K562 (cell line): Measurements from ENCODE around the gene SCYL1. TPM values are rescaled to one million over a fixed set of nuclear protein-coding genes. Genes with fewer than 3 reads are reported as not detected.

Experiments used
- BRD4 ChIP-seq: fragments of 200-600 bp; sonication (generic); IDR thresholded peaks from 2 replicates; pipeline ENCODE4 v1.6.1; 2017; ENCODE audit warnings: inconsistent platforms
- CBX2 ChIP-seq: fragments of 200-600 bp; sonication (generic); IDR thresholded peaks from one replicate; pipeline ENCODE4 v1.6.1; 2012; ENCODE audit warnings: mild to moderate bottlenecking, low read length, inconsistent platforms; ENCODE audit not compliant: insufficient read depth, poor library complexity, severe bottlenecking
- DEAF1 ChIP-seq: fragments of 450-650 bp; formaldehyde crosslinking; IDR thresholded peaks from 2 replicates; pipeline ENCODE4 v1.4.0; 2020; ENCODE audit warnings: mild to moderate bottlenecking, moderate library complexity
- DIDO1 ChIP-seq: fragments of 450-650 bp; IDR thresholded peaks from 2 replicates; pipeline ENCODE4 v1.6.1; 2016; ENCODE audit warnings: low read depth, missing biosample characterization, missing genetic modification characterization
- FOXJ3 ChIP-seq: sonication (generic); formaldehyde crosslinking; IDR thresholded peaks from 2 replicates; pipeline ENCODE4 v1.4.0; 2020; ENCODE audit warnings: mild to moderate bottlenecking, missing genetic modification reagents
- FUS ChIP-seq: fragments of 200-400 bp; formaldehyde crosslinking; optimal IDR thresholded peaks from 2 replicates; pipeline ENCODE3; 2017; ENCODE audit warnings: low read depth, low read length
- GABPB1 ChIP-seq: sonication (generic); formaldehyde crosslinking; IDR thresholded peaks from 2 replicates; pipeline ENCODE4 v1.8.0; 2022; ENCODE audit warnings: mild to moderate bottlenecking, missing genetic modification reagents
- GATA2 ChIP-seq: sonication (generic); formaldehyde crosslinking; IDR thresholded peaks from 2 replicates; pipeline ENCODE4 v1.4.0; 2020; ENCODE audit warnings: mild to moderate bottlenecking, missing genetic modification reagents
- GTF2A2 ChIP-seq: IDR thresholded peaks from 2 replicates; pipeline ENCODE4 v1.6.1; 2016; ENCODE audit warnings: mild to moderate bottlenecking, missing genetic modification characterization, missing compliant biosample characterization
- HMGXB4 ChIP-seq: sonication (generic); formaldehyde crosslinking; IDR thresholded peaks from 2 replicates; pipeline ENCODE4 v1.8.1; 2023; ENCODE audit warnings: mild to moderate bottlenecking, missing genetic modification reagents
- KLF10 ChIP-seq: fragments of 250-450 bp; sonication (Bioruptor Pico); IDR thresholded peaks from 2 replicates; pipeline ENCODE4 v1.6.1; 2021; ENCODE audit warnings: matching md5 sums
- MITF ChIP-seq: IDR thresholded peaks from 2 replicates; pipeline ENCODE4 v1.6.1; 2014; ENCODE audit warnings: antibody characterized with exemption
- NR1H2 ChIP-seq: sonication (generic); formaldehyde crosslinking; IDR thresholded peaks from 2 replicates; pipeline ENCODE4 v1.4.0; 2020; ENCODE audit warnings: mild to moderate bottlenecking, missing genetic modification reagents
- NR3C1 ChIP-seq: sonication (generic); formaldehyde crosslinking; IDR thresholded peaks from 2 replicates; pipeline ENCODE4 v1.8.1; 2022; ENCODE audit warnings: missing genetic modification reagents
- PHB2 ChIP-seq: fragments of 450-650 bp; IDR thresholded peaks from 2 replicates; pipeline ENCODE4 v1.6.1; 2017; ENCODE audit warnings: low read depth
- PML ChIP-seq: IDR thresholded peaks from 2 replicates; pipeline ENCODE4 v1.6.1; 2012; ENCODE audit warnings: low read length, inconsistent platforms
- RBM14 ChIP-seq: fragments of 200-400 bp; formaldehyde crosslinking; IDR thresholded peaks from 2 replicates; pipeline ENCODE4 v1.6.1; 2018; ENCODE audit warnings: low read depth, mild to moderate bottlenecking, low read length, moderate library complexity, borderline replicate concordance; ENCODE audit not compliant: insufficient read depth
- RCOR1 ChIP-seq, 2 experiments: IDR thresholded peaks; 2 replicates each; pipeline ENCODE4 v1.6.1; 2012; ENCODE audit warnings: low read depth in 2 of 2, low read length in 2 of 2, borderline replicate concordance in 1 of 2, improper control_type of control experiment in 1 of 2
- ZBTB11 ChIP-seq, 3 experiments: fragments of 200-800 bp in 1 of 3; fragments of 250-450 bp in 1 of 3; fragments of 450-650 bp in 1 of 3; sonication (Bioruptor Pico) in 1 of 3; sonication (Bioruptor generic) in 1 of 3; formaldehyde crosslinking in 1 of 3; IDR thresholded peaks; 2 replicates each; pipeline versions ENCODE4 v1.6.1 to v1.8.0; 2016 to 2022; ENCODE audit warnings: mild to moderate bottlenecking in 2 of 3, missing genetic modification characterization in 2 of 3, missing compliant biosample characterization in 1 of 3, moderate library complexity in 1 of 3
- polyA plus RNA-seq, 8 experiments: library from polyadenylated mRNA; depleted of rRNA in 4 of 8; stranded (reverse) in 5 of 8; unstranded in 3 of 8; fragments of >200 nt; fragmentation: Nextera tagmentation in 2 of 8; fragmentation: Illumina TruSeq in 1 of 8; extraction: Ambion mirVana in 2 of 8; extraction: Trizol in 1 of 8; gene quantifications; 2 replicates each; pipeline versions ENCODE4 v1.2.1 to v1.2.3, GENCODE V29; 2011 to 2014; ENCODE audit warnings: inconsistent platforms in 1 of 8, missing spikeins in 1 of 8
- total RNA-seq, 7 experiments: library from RNA; depleted of rRNA in 6 of 7; stranded (reverse); fragments of >200 nt in 6 of 7; fragmentation: Illumina TruSeq in 2 of 7; extraction: Trizol in 2 of 7; gene quantifications; 2 replicates each; pipeline versions ENCODE4 v1.2.1 to v1.2.3, GENCODE V29; 2011 to 2021; ENCODE audit warnings: low replicate concordance in 1 of 7

SCYL1 gene
- total and polyA plus RNA-seq, 9 of the 15 experiments (the other 6 are each of a cell fraction or from before 2014, with no cell fraction given) = 1.9 to 145 (median 57.6) TPM

- TF ChIP-seq FOXJ3 (CRISPR knock-in tag) (no peak), DIDO1 (tag) (no peak), NR3C1 (0 out of 2 replicates have a peak, but pooled peaks have one; percentile 23), MITF (no peak; the same call in 1 of the 2 replicates), GTF2A2 (tag) (no peak), HMGXB4 (CRISPR knock-in tag) (peak; percentile 56; the same call in 1 of the 2 replicates), KLF10 (CRISPR knock-in tag) (peak; percentile 94), GABPB1 (peak; percentile 78; the same call in 1 of the 2 replicates), ZBTB11 (CRISPR knock-in tag; IDR thresholded peaks at IDR 0.05) (peak in 1 of 3 experiments; percentile 12; a peak in 1 of 6 replicates), FUS (peak; percentile 99), RCOR1 (IDR thresholded peaks at IDR 0.05; ENCODE audit: borderline replicate concordance in 1 of 2, low read depth in 2 of 2, low read length in 2 of 2) (peak in 1 of 2 experiments; percentile 2; a peak in 2 of 4 replicates), PHB2 (peak; percentile 75), PML (peak; percentile 92), DEAF1 (CRISPR knock-in tag) (peak; percentile 81), RBM14 (no peak), BRD4 (no peak), GATA2 (no peak), CBX2 (no peak), NR1H2 (CRISPR knock-in tag) (0 out of 2 replicates have a peak, but pooled peaks have one; percentile 53)
These were observed 17.9 kb upstream of the SCYL1 start (continued) for GRCh38 chr11:65506772-65507505.
